Type B pancreatic cell (in vitro differentiated cells): ENCODE data around the gene FDXACB1. TPM values are rescaled to one million over a fixed set of nuclear protein-coding genes. Genes with fewer than 3 reads are reported as not detected.

Experiments used
- DNase-seq: peaks from one replicate; pipeline ENCODE4 v3.0.0; 2021; ENCODE audit warnings: mixed read lengths; ENCODE audit not compliant: unreplicated experiment; ENCODE audit errors: extremely low spot score
- H3K27ac Mint-ChIP-seq: 2 replicates; pipeline ENCODE4 v1.8.0; 2021; ENCODE audit warnings: mild to moderate bottlenecking, mixed read lengths
- H3K27me3 Mint-ChIP-seq: 2 replicates; pipeline ENCODE4 v1.8.0; 2021; ENCODE audit warnings: mixed read lengths
- H3K36me3 Mint-ChIP-seq: 2 replicates; pipeline ENCODE4 v1.8.0; 2021; ENCODE audit warnings: mixed read lengths
- H3K4me1 Mint-ChIP-seq: one replicate; pipeline ENCODE4 v1.8.0; 2021; ENCODE audit warnings: mixed read lengths; ENCODE audit not compliant: unreplicated experiment
- H3K4me3 Mint-ChIP-seq: 2 replicates; pipeline ENCODE4 v1.8.0; 2021; ENCODE audit warnings: mild to moderate bottlenecking, mixed read lengths
- H3K9me3 Mint-ChIP-seq: 2 replicates; pipeline ENCODE4 v1.8.0; 2021; ENCODE audit warnings: mixed read lengths
- CTCF ChIP-seq: fragments of 200-600 bp; sonication (generic); conservative IDR thresholded peaks from 2 replicates; pipeline ENCODE4 v1.5.0; 2021; ENCODE audit warnings: antibody characterized with exemption, mild to moderate bottlenecking
- long read RNA-seq: library from polyadenylated mRNA; unstranded; transcript quantifications from one replicate; pipeline ENCODE4 v2.0.0, GENCODE V29; 2020
- total RNA-seq: library from RNA; stranded (reverse); gene quantifications from 2 replicates; pipeline ENCODE4 v1.2.1, GENCODE V29; 2021; ENCODE audit warnings: low replicate concordance

The FDXACB1 gene
- 2.6 and 2.9 TPM in 2 replicates for total RNA-seq
- long read RNA-seq, transcript FDXACB1-201 (5 exons, 2,789 nt): major isoform, 11 of 16 reads
- long read RNA-seq, partial matches to known transcripts: 0 of 16 reads
- long read RNA-seq, other reads (novel, unspliced or antisense): 1 of 16 reads

DNA sequence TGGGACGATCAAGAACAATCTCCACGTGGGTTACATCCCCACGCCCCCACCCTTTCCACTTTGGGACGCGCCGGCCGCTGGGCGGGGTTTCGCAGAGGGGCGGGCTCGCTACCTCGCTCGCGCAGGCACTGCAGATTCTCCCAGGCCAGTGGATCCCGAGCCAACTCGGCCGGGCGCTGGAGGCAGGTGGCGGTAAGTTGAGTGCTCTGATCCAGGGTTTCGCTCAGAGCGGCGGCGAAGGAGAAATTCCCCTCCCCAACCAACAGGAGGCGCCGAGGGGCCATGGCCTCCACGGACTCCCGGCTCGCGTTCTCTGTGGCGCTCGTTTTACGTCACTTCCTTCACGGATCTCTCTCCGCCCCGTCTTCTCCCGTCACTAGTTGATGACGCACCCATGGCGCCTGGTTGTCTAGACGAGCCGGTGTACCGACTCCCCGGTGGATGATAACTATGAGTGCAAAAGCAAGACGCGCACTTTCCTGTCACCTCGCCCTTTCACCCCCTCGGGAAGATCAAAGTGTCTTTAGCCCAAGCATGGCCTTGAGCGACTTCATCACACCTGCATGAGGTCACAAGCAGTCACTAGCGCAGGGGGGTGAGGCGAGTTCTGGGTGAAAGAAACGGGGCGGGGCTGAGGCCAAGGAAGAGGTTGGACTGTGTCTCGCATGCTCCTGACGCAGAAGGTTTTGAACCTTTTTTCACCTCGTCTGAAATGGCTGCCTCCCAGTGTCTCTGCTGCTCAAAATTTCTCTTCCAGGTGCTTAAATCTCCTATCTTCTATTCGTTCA is at the start of gene FDXACB1, which contains the start of gene CFAP68:
FDXACB1 (minus strand) TSS at position 317 of the 788 bp plus-strand sequence; CDS start at position 284, 33 bp downstream.
CFAP68 (plus strand) TSS at position 693 of the 788 bp plus-strand sequence; CDS start at position 713, 20 bp downstream.
- no peaks in the 10 kb centered on the region for H3K36me3 Mint-ChIP-seq
- peak within 1 kb of the TSS; percentile 98 for H3K4me3 Mint-ChIP-seq
- peak; percentile 97 for TF ChIP-seq CTCF
- peak within 1 kb of the TSS; percentile 100 for H3K27ac Mint-ChIP-seq
- no peaks in the 10 kb centered on the region for H3K9me3 Mint-ChIP-seq
- peak; percentile 98 for DNase-seq
- H3K4me1 Mint-ChIP-seq: peaks cover 10% of the 10 kb centered on the region
- no peaks in the 10 kb centered on the region for H3K27me3 Mint-ChIP-seq

GRCh38 chr11:111926505-111927391 is 47.8 kb upstream of the FDXACB1 start:
- TF ChIP-seq CTCF: peak; percentile 31
- peak; percentile 98 for DNase-seq
- Mint-ChIP-seq H3K4me1 (peaks cover 40% of the 10 kb centered on the region), H3K36me3 (no peaks in the 10 kb centered on the region), H3K9me3 (no peaks in the 10 kb centered on the region), H3K27ac (peak overlapping the region; percentile 92), H3K27me3 (no peaks in the 10 kb centered on the region), H3K4me3 (peak overlapping the region; percentile 87)

DNA sequence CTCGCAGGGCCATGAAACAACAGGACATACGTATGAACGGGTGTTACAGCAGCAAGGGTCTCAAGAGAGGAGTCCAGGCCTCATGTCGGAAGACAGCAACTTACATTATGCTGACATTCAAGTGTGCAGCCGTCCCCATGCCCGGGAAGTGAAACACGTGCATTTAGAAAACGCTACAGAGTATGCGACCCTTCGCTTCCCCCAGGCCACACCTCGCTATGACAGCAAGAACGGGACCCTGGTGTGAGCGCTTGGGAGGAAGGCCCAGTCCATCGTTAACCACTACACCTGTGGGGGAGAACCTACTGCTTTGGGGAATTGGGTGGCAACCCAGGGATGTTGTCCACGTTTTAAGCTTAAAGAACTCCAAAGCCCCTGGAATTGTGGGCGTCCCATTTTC is 47.0 kb upstream of the FDXACB1 start:
- no peak for TF ChIP-seq CTCF
- Mint-ChIP-seq H3K9me3 (no peaks in the 10 kb centered on the region), H3K27me3 (no peaks in the 10 kb centered on the region), H3K4me3 (peak overlapping the region; percentile 36), H3K4me1 (peaks cover 41% of the 10 kb centered on the region), H3K36me3 (no peaks in the 10 kb centered on the region), H3K27ac (peak overlapping the region; percentile 19)
- no peak for DNase-seq

GRCh38 chr11:111923951-111924350 is 45.0 kb upstream of the FDXACB1 start:
- no peaks in the 10 kb centered on the region for H3K9me3 Mint-ChIP-seq
- peak overlapping the region; percentile 35 for H3K4me3 Mint-ChIP-seq
- no peaks in the 10 kb centered on the region for H3K36me3 Mint-ChIP-seq
- no peak for DNase-seq
- H3K27ac Mint-ChIP-seq: peak overlapping the region; percentile 79
- no peaks in the 10 kb centered on the region for H3K27me3 Mint-ChIP-seq
- TF ChIP-seq CTCF: no peak
- H3K4me1 Mint-ChIP-seq: peaks cover 40% of the 10 kb centered on the region

DNA sequence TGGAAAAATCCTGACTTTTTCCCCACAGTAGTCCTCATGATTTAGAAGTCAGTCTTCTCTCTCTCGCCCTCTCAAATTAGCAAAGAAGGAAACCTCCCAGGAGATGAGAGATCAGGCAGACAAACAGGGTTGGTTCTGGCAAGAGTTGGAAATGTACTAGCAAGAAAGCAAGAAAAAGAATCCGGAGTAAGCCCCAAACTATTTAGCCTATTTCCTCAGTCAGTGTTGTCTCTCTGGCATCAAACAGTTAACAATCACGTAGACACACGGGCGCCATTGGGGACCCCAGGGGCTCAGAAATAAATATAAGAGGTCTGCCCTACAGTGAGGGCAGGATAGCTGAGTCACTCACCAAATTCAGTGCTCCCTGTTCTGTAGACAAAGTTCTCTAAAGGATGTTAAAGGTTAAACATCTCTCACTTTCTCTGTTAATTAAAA is 44.4 kb upstream of the FDXACB1 start:
- Mint-ChIP-seq H3K9me3 (no peaks in the 10 kb centered on the region), H3K27me3 (no peaks in the 10 kb centered on the region), H3K27ac (peak overlapping the region; percentile 79), H3K4me3 (peak overlapping the region; percentile 35), H3K36me3 (no peaks in the 10 kb centered on the region), H3K4me1 (peaks cover 45% of the 10 kb centered on the region)
- no peak for DNase-seq
- TF ChIP-seq CTCF: no peak
